Endodermal cell (in vitro differentiated cells): Measurements from ENCODE around the gene NAV2. TPM values are rescaled to one million over a fixed set of nuclear protein-coding genes. Genes with fewer than 3 reads are reported as not detected.

Experiments used
- DNase-seq: peaks from one replicate; pipeline ENCODE4 v3.0.0-alpha.2; 2017
- H3K27ac ChIP-seq: 2 replicates; pipeline ENCODE4 v1.5.1; 2013; ENCODE audit warnings: mild to moderate bottlenecking, low read depth, low read length, moderate library complexity
- H3K27me3 ChIP-seq: 2 replicates; pipeline ENCODE4 v1.6.1; 2013; ENCODE audit warnings: mild to moderate bottlenecking, low read length, moderate library complexity; ENCODE audit not compliant: insufficient read depth, control insufficient read depth, poor library complexity, severe bottlenecking
- H3K36me3 ChIP-seq: 2 replicates; pipeline ENCODE4 v1.7.0; 2013; ENCODE audit warnings: mild to moderate bottlenecking, low read length, moderate library complexity; ENCODE audit not compliant: control insufficient read depth, insufficient read depth
- H3K4me1 ChIP-seq: one replicate; pipeline ENCODE4 v1.7.0; 2013; ENCODE audit warnings: low read length; ENCODE audit not compliant: control insufficient read depth, insufficient read depth
- H3K4me3 ChIP-seq: 2 replicates; pipeline ENCODE4 v1.5.1; 2013; ENCODE audit warnings: mild to moderate bottlenecking, low read length, moderate library complexity
- H3K9ac ChIP-seq: 2 replicates; pipeline ENCODE4 v1.6.1; 2013; ENCODE audit warnings: mild to moderate bottlenecking, low read length, moderate library complexity; ENCODE audit not compliant: poor library complexity, severe bottlenecking; ENCODE audit errors: extremely low read depth
- H3K9me3 ChIP-seq: 2 replicates; pipeline ENCODE4 v1.6.1; 2013; ENCODE audit warnings: mild to moderate bottlenecking, low read length, moderate library complexity; ENCODE audit not compliant: control insufficient read depth
- H3K27ac Mint-ChIP-seq: 2 replicates; pipeline ENCODE4 v1.8.0; 2020; ENCODE audit warnings: mixed read lengths
- H3K27me3 Mint-ChIP-seq: 2 replicates; pipeline ENCODE4 v1.8.0; 2021; ENCODE audit warnings: mild to moderate bottlenecking, mixed read lengths; ENCODE audit not compliant: insufficient read depth
- H3K36me3 Mint-ChIP-seq: 2 replicates; pipeline ENCODE4 v1.8.0; 2020; ENCODE audit warnings: low read depth, mixed read lengths
- H3K4me1 Mint-ChIP-seq: 2 replicates; pipeline ENCODE4 v1.8.0; 2020; ENCODE audit warnings: mixed read lengths
- H3K4me3 Mint-ChIP-seq: 2 replicates; pipeline ENCODE4 v1.8.0; 2020; ENCODE audit warnings: mild to moderate bottlenecking, moderate library complexity, mixed read lengths
- H3K9me3 Mint-ChIP-seq: 2 replicates; pipeline ENCODE4 v1.8.0; 2020; ENCODE audit warnings: mild to moderate bottlenecking, mixed read lengths
- WGBS, 2 experiments: methylation state at CpG; one replicate each; pipeline versions ENCODE4 v1.1.5 to v1.1.7; 2013; ENCODE audit warnings: missing lambda C conversion rate in 2 of 2, mixed read lengths in 1 of 2; ENCODE audit not compliant: insufficient coverage in 1 of 2, insufficient read length in 1 of 2; 5-methylcytosine and 5-hydroxymethylcytosine counted together
- total RNA-seq, 2 donors: library from RNA; stranded (reverse); fragmentation: NEBNext Ultra II Directional in 1 of 2; extraction: Animal tissue kit (Norgen Biotek cat#: 25700) in 1 of 2; gene quantifications; 2 replicates in 1 of 2; 3 replicates in 1 of 2; pipeline ENCODE4 v1.2.1, GENCODE V29; 2021
- TF ChIP-seq, protein P1 (sequence below): fragments of 200-600 bp; sonication (generic); conservative IDR thresholded peaks from 2 replicates; pipeline ENCODE4 v1.5.0; 2021; ENCODE audit warnings: antibody characterized with exemption, mild to moderate bottlenecking

The NAV2 gene
- total RNA-seq, 2 donors from 2014 or later = 37.1 to 42.4 TPM

GRCh38 chr11:19910931-19911330 lies 198.3 kb downstream of the NAV2 start:
- no peak for DNase-seq
- H3K4me1 ChIP-seq = no peaks in the 10 kb centered on the region
- Mint-ChIP-seq H3K27ac (no peak overlapping the region), H3K4me3 (no peak overlapping the region), H3K36me3 (no peaks in the 10 kb centered on the region), H3K27me3 (no peaks in the 10 kb centered on the region), H3K4me1 (peaks cover 20% of the 10 kb centered on the region), H3K9me3 (no peaks in the 10 kb centered on the region)
- no peak overlapping the region for H3K9ac ChIP-seq
- no peaks in the 10 kb centered on the region for H3K27me3 ChIP-seq
- H3K9me3 ChIP-seq = no peaks in the 10 kb centered on the region
- WGBS, 2 experiments = 94 to 100% methylated on average over 1 of the region's 1 CpG
- TF ChIP-seq, protein P1, sequence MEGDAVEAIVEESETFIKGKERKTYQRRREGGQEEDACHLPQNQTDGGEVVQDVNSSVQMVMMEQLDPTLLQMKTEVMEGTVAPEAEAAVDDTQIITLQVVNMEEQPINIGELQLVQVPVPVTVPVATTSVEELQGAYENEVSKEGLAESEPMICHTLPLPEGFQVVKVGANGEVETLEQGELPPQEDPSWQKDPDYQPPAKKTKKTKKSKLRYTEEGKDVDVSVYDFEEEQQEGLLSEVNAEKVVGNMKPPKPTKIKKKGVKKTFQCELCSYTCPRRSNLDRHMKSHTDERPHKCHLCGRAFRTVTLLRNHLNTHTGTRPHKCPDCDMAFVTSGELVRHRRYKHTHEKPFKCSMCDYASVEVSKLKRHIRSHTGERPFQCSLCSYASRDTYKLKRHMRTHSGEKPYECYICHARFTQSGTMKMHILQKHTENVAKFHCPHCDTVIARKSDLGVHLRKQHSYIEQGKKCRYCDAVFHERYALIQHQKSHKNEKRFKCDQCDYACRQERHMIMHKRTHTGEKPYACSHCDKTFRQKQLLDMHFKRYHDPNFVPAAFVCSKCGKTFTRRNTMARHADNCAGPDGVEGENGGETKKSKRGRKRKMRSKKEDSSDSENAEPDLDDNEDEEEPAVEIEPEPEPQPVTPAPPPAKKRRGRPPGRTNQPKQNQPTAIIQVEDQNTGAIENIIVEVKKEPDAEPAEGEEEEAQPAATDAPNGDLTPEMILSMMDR = no peak
- no peaks in the 10 kb centered on the region for H3K36me3 ChIP-seq
- H3K27ac ChIP-seq = no peak overlapping the region
- H3K4me3 ChIP-seq = no peak overlapping the region

DNA sequence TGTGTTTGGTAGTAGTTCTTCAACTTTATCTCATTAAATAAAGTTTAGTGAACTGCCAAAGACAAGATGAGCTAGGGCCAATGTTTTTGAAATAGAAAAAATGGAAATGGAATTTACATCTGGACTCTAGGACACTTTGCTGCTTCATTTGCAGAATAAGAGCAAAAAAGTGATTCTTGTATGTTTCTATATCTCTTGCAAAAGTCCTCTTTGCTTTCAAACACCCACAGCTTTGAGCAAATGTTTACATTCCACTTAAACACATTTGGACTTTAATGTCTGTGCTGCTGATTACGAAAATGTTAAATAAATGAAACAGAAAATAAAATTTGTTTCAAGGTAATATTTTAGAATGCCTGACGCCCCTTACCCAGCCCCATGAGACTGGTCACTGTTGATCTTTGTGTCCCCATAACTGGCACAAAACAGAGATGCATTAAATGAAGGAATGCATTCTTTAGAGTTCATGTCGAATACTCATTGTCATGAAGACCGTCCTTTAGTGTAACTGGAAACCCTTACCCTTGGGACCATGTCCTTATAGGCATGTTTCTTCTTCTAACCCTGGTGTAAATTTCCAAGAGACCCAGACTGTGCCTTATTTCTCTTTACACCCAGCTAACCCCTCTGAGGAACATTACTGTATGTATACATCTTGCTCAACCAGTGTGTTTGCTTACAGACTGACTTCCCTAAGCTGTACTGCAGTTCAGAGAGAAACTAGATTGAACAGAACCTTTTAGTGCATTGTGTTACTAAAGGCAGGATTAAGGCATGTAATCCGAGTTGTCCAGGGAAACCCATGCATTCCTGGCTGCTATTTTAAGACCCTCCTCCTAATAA lies 199.7 kb downstream of the NAV2 start:
- H3K4me1 ChIP-seq = no peaks in the 10 kb centered on the region
- WGBS, 2 experiments = 84 to 87% methylated on average over 4 to 5 of the region's 5 CpGs
- no peak overlapping the region for H3K9ac ChIP-seq
- H3K4me1 Mint-ChIP-seq = peaks cover 20% of the 10 kb centered on the region
- no peaks in the 10 kb centered on the region for H3K9me3 ChIP-seq
- H3K36me3 Mint-ChIP-seq = no peaks in the 10 kb centered on the region
- no peaks in the 10 kb centered on the region for H3K36me3 ChIP-seq
- no peak for DNase-seq
- no peak overlapping the region for H3K4me3 ChIP-seq
- H3K4me3 Mint-ChIP-seq = no peak overlapping the region
- no peaks in the 10 kb centered on the region for H3K9me3 Mint-ChIP-seq
- H3K27me3 Mint-ChIP-seq = no peaks in the 10 kb centered on the region
- TF ChIP-seq, protein P1 = no peak
- no peak overlapping the region for H3K27ac Mint-ChIP-seq
- H3K27me3 ChIP-seq = no peaks in the 10 kb centered on the region
- no peak overlapping the region for H3K27ac ChIP-seq

DNA sequence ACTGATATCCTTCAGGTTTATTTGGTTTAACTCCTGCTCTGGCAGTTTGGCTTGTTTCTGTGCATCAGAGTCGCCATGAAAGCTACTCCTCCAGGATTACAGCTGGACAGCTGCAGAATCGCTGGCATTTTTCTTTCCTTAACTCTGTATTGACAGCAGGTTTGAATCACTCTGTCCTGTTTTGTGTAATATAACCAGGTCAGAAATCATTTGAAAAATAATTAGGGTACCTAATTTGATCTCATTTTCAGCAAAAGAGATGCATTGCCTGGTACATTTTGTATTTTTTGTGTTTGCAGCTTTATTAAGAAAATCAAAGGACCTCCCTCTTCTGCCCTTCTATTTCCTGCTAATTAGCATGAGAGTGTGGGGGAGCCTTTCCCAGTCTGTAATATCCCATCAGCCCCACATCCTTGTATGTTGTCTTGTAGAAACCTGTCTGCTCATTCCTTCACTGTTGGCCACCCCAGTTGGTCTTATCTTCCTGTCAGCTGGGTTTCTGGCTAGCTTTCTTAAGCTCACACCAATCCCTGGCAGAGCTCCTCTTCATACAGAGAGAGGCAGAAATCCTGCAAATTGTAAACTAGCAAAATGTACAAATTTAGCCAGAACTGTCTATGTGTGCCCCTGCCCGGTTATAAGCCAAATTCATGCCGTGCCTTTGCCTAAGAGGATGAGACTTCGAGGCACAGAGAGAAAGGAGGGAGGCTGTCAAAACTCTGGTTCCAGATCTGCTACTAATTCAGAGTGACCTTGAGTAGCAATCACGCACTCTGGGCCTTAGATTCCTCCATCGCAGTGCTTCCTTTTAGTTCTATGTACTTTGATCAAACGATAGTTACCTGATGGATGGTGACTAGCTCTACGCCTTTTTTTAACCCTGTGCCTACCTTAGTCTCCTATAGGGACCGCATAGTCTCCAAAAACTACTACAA lies 200.6 kb downstream of the NAV2 start:
- Mint-ChIP-seq H3K4me3 (no peak overlapping the region), H3K4me1 (peaks cover 20% of the 10 kb centered on the region), H3K36me3 (no peaks in the 10 kb centered on the region), H3K9me3 (no peaks in the 10 kb centered on the region), H3K27ac (no peak overlapping the region), H3K27me3 (no peaks in the 10 kb centered on the region)
- Histone ChIP-seq H3K4me1 (no peaks in the 10 kb centered on the region), H3K9ac (no peak overlapping the region), H3K36me3 (no peaks in the 10 kb centered on the region), H3K27me3 (no peaks in the 10 kb centered on the region), H3K9me3 (no peaks in the 10 kb centered on the region), H3K4me3 (no peak overlapping the region), H3K27ac (no peak overlapping the region)
- DNase-seq = no peak
- WGBS, 2 experiments = 89 to 91% methylated on average over 9 to 10 of the region's 10 CpGs
- TF ChIP-seq, protein P1 = no peak
